Hepatocyte (in vitro differentiated cells): ENCODE results near the gene SH3YL1.

Source experiments
- EZH2 ChIP-seq: fragments of 200-600 bp; sonication (generic); IDR thresholded peaks from 2 replicates; pipeline ENCODE4 v1.6.1; 2016; ENCODE audit warnings: antibody characterized with exemption, mild to moderate bottlenecking, borderline replicate concordance
- TF ChIP-seq, protein P1 (sequence below): fragments of 200-600 bp; sonication (generic); IDR thresholded peaks from 2 replicates; pipeline ENCODE4 v1.5.1; 2016; ENCODE audit warnings: antibody characterized with exemption, mild to moderate bottlenecking; ENCODE audit not compliant: poor library complexity

DNA sequence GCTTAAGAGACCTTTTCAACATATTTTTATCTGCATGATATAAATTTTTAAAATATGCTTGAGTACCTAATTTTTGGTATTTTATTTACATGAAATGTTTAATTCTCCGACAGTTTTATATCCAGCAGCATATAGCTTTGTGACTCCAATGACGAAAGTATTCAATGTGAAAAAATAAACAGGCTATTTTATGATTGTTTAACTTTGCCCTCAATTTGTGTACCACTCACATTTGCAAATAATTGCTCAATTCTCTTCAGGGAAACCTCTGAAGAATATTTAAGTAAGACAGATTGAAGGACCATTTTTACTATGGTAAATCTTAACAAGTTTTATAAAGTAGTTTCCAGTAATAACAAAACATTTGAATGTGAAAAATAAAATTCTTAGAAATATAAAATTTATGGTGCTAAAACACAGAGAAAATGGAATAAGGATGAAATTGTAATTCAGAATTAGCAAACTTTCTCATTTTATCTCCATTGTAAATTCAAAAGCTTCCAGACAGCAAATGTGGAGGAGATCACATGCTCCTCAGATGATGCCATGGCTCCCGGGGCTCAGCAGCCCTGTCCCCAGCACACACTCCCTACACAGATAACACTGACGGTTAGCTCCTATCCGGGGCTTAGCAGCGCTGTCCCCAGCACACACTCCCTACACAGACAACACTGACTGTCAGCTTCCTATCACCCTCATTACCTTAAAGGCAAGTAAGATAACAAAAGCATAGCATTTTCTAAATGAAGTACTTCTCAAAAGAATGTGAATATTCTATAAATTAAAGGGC is 39.7 kb downstream of the SH3YL1 start:
- TF ChIP-seq, protein P1, sequence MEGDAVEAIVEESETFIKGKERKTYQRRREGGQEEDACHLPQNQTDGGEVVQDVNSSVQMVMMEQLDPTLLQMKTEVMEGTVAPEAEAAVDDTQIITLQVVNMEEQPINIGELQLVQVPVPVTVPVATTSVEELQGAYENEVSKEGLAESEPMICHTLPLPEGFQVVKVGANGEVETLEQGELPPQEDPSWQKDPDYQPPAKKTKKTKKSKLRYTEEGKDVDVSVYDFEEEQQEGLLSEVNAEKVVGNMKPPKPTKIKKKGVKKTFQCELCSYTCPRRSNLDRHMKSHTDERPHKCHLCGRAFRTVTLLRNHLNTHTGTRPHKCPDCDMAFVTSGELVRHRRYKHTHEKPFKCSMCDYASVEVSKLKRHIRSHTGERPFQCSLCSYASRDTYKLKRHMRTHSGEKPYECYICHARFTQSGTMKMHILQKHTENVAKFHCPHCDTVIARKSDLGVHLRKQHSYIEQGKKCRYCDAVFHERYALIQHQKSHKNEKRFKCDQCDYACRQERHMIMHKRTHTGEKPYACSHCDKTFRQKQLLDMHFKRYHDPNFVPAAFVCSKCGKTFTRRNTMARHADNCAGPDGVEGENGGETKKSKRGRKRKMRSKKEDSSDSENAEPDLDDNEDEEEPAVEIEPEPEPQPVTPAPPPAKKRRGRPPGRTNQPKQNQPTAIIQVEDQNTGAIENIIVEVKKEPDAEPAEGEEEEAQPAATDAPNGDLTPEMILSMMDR: no peak
- no peak for TF ChIP-seq EZH2
